Measurements from ENCODE around the gene TGM5.
"Not testable (repeated sequence)": the region's sequence is repeated elsewhere in the genome, so short reads cannot be mapped to it uniquely, and the experiment has no call there.

The TGM5 gene

GRCh38 chr15:43266834-43267233 lies at the start of gene TGM5:
TGM5 (minus strand) TSS chr15:43266928; CDS start chr15:43266849, 79 bp downstream.
- DNase-seq, result no peak

GRCh38 chr15:43314171-43314570 lies 47.4 kb upstream of the TGM5 start:
- no peak for DNase-seq

- no peak for DNase-seq
Observed at GRCh38 chr15:43312378-43312777, 45.6 kb upstream of the TGM5 start.

- no peak for DNase-seq
Observed at GRCh38 chr15:43302205-43302817, 35.6 kb upstream of the TGM5 start, which contains the start of gene TGM7. TGM7 (minus strand) TSS chr15:43302255.

- no peak for DNase-seq
Observed at GRCh38 chr15:43299884-43300283, 33.2 kb upstream of the TGM5 start.

GRCh38 chr15:43299411-43299810 lies 32.7 kb upstream of the TGM5 start:
- DNase-seq, result no peak

GRCh38 chr15:43294091-43294706 lies 27.5 kb upstream of the TGM5 start:
- no peak for DNase-seq

GRCh38 chr15:43293432-43293831 lies 26.7 kb upstream of the TGM5 start:
- no peak for DNase-seq

GRCh38 chr15:43292375-43293078 lies 25.8 kb upstream of the TGM5 start:
- no peak for DNase-seq

- DNase-seq, result not testable (repeated sequence)
Observed at GRCh38 chr15:43289656-43290055, 22.9 kb upstream of the TGM5 start.

- DNase-seq, result no peak
Observed at GRCh38 chr15:43287254-43287653, 20.5 kb upstream of the TGM5 start.

GRCh38 chr15:43286074-43286473 lies 19.3 kb upstream of the TGM5 start:
- no peak for DNase-seq

GRCh38 chr15:43285609-43286037 lies 18.9 kb upstream of the TGM5 start:
- peak; percentile 1 for DNase-seq

- DNase-seq, result no peak
Observed at GRCh38 chr15:43283526-43283925, 16.8 kb upstream of the TGM5 start.

- no peak for DNase-seq
Observed at GRCh38 chr15:43281926-43282602, 15.3 kb upstream of the TGM5 start.

- DNase-seq, result no peak
Observed at GRCh38 chr15:43280996-43281395, 14.3 kb upstream of the TGM5 start.

GRCh38 chr15:43279496-43279895 lies 12.8 kb upstream of the TGM5 start:
- no peak for DNase-seq

- no peak for DNase-seq
Observed at GRCh38 chr15:43278869-43279268, 12.1 kb upstream of the TGM5 start.

- DNase-seq, result no peak
Observed at GRCh38 chr15:43277901-43278300, 11.2 kb upstream of the TGM5 start.

- no peak for DNase-seq
Observed at GRCh38 chr15:43277231-43277823, 10.6 kb upstream of the TGM5 start.

GRCh38 chr15:43276563-43277200 lies 10.0 kb upstream of the TGM5 start:
- DNase-seq, result no peak

GRCh38 chr15:43275740-43276562 lies 9.2 kb upstream of the TGM5 start:
- DNase-seq, result no peak
